ENCODE results near the gene MORN5.

MORN5 gene

GRCh38 chr9:122122903-122123632, 36.6 kb upstream of the MORN5 start:
- peak; percentile 61 for DNase-seq (ENCODE audit: low read depth, low spot score)
- H3K4me3 ChIP-seq (ENCODE audit: low read length): no peak overlapping the region

GRCh38 chr9:122124048-122124447, 35.7 kb upstream of the MORN5 start:
- DNase-seq (ENCODE audit: low read depth, low spot score): no peak
- H3K4me3 ChIP-seq (ENCODE audit: low read length): no peak overlapping the region

GRCh38 chr9:122124528-122124927, 35.2 kb upstream of the MORN5 start:
- no peak overlapping the region for H3K4me3 ChIP-seq (ENCODE audit: low read length)
- no peak for DNase-seq (ENCODE audit: low read depth, low spot score)

- H3K4me3 ChIP-seq (ENCODE audit: low read length): no peak overlapping the region
These were observed 34.6 kb upstream of the MORN5 start for GRCh38 chr9:122125158-122125508.

GRCh38 chr9:122125509-122126330, 34.0 kb upstream of the MORN5 start:
- no peak overlapping the region for H3K4me3 ChIP-seq (ENCODE audit: low read length)

More at GRCh38 chr9:122125158-122125508, 34.6 kb upstream of the MORN5 start:
- peak; percentile 45 for DNase-seq (ENCODE audit: low read depth, low spot score)

GRCh38 chr9:122126331-122127261, 33.1 kb upstream of the MORN5 start:
- DNase-seq (ENCODE audit: low read depth, low spot score): no peak
- no peak overlapping the region for H3K4me3 ChIP-seq (ENCODE audit: low read length)

More at GRCh38 chr9:122125509-122126330, 34.0 kb upstream of the MORN5 start:
- no peak for DNase-seq (ENCODE audit: low read depth, low spot score)

- H3K4me3 ChIP-seq (ENCODE audit: low read length): no peak overlapping the region
- DNase-seq (ENCODE audit: low read depth, low spot score): no peak
These were observed 32.3 kb upstream of the MORN5 start for GRCh38 chr9:122127396-122127798.

GRCh38 chr9:122128007-122128968, 31.4 kb upstream of the MORN5 start:
- no peak for DNase-seq (ENCODE audit: low read depth, low spot score)
- H3K4me3 ChIP-seq (ENCODE audit: low read length): no peak overlapping the region

GRCh38 chr9:122128969-122129343, 30.8 kb upstream of the MORN5 start:
- DNase-seq (ENCODE audit: low read depth, low spot score): no peak
- no peak overlapping the region for H3K4me3 ChIP-seq (ENCODE audit: low read length)

GRCh38 chr9:122129969-122130368, 29.7 kb upstream of the MORN5 start:
- H3K4me3 ChIP-seq (ENCODE audit: low read length): no peak overlapping the region
- no peak for DNase-seq (ENCODE audit: low read depth, low spot score)

- DNase-seq (ENCODE audit: low read depth, low spot score): no peak
- H3K4me3 ChIP-seq (ENCODE audit: low read length): no peak overlapping the region
These were observed 28.9 kb upstream of the MORN5 start for GRCh38 chr9:122130837-122131236.

GRCh38 chr9:122131401-122132001, 28.2 kb upstream of the MORN5 start:
- DNase-seq (ENCODE audit: low read depth, low spot score): no peak
- no peak overlapping the region for H3K4me3 ChIP-seq (ENCODE audit: low read length)

- no peak overlapping the region for H3K4me3 ChIP-seq (ENCODE audit: low read length)
- DNase-seq (ENCODE audit: low read depth, low spot score): no peak
These were observed 27.2 kb upstream of the MORN5 start for GRCh38 chr9:122132539-122132938.

GRCh38 chr9:122133263-122133983, 26.3 kb upstream of the MORN5 start:
- no peak for DNase-seq (ENCODE audit: low read depth, low spot score)
- no peak overlapping the region for H3K4me3 ChIP-seq (ENCODE audit: low read length)

GRCh38 chr9:122133984-122134535, 25.6 kb upstream of the MORN5 start:
- H3K4me3 ChIP-seq (ENCODE audit: low read length): no peak overlapping the region

GRCh38 chr9:122134822-122135528, 24.7 kb upstream of the MORN5 start:
- no peak for DNase-seq (ENCODE audit: low read depth, low spot score)

More at GRCh38 chr9:122133984-122134535, 25.6 kb upstream of the MORN5 start:
- no peak for DNase-seq (ENCODE audit: low read depth, low spot score)

GRCh38 chr9:122135529-122135859, 24.2 kb upstream of the MORN5 start:
- H3K4me3 ChIP-seq (ENCODE audit: low read length): no peak overlapping the region
- no peak for DNase-seq (ENCODE audit: low read depth, low spot score)

More at GRCh38 chr9:122134822-122135528, 24.7 kb upstream of the MORN5 start:
- no peak overlapping the region for H3K4me3 ChIP-seq (ENCODE audit: low read length)
